T-helper 2 cell treated with Interferon-gamma antibody and Interleukin-4, amounts not matched to agents 5 μg/mL and 100 μg/mL, for 36 hours (primary cell): ENCODE measurements around the gene OXLD1.

Source experiments
- DNase-seq: peaks from one replicate; pipeline ENCODE4 v3.0.0; 2021; ENCODE audit warnings: low spot score
- H3K27ac Mint-ChIP-seq: one replicate; pipeline ENCODE4 v1.8.0; 2021; ENCODE audit warnings: mild to moderate bottlenecking, mixed read lengths
- H3K27me3 Mint-ChIP-seq: one replicate; pipeline ENCODE4 v1.8.0; 2021; ENCODE audit warnings: low read depth, mixed read lengths
- H3K36me3 Mint-ChIP-seq: one replicate; pipeline ENCODE4 v1.8.0; 2021; ENCODE audit warnings: low read depth, mixed read lengths
- H3K4me1 Mint-ChIP-seq: one replicate; pipeline ENCODE4 v1.8.0; 2021; ENCODE audit warnings: low read depth, mixed read lengths
- H3K4me3 Mint-ChIP-seq: one replicate; pipeline ENCODE4 v1.8.0; 2022; ENCODE audit warnings: mild to moderate bottlenecking, moderate library complexity, mixed read lengths
- H3K9me3 Mint-ChIP-seq: one replicate; pipeline ENCODE4 v1.8.0; 2021; ENCODE audit warnings: mixed read lengths

Gene OXLD1

DNA sequence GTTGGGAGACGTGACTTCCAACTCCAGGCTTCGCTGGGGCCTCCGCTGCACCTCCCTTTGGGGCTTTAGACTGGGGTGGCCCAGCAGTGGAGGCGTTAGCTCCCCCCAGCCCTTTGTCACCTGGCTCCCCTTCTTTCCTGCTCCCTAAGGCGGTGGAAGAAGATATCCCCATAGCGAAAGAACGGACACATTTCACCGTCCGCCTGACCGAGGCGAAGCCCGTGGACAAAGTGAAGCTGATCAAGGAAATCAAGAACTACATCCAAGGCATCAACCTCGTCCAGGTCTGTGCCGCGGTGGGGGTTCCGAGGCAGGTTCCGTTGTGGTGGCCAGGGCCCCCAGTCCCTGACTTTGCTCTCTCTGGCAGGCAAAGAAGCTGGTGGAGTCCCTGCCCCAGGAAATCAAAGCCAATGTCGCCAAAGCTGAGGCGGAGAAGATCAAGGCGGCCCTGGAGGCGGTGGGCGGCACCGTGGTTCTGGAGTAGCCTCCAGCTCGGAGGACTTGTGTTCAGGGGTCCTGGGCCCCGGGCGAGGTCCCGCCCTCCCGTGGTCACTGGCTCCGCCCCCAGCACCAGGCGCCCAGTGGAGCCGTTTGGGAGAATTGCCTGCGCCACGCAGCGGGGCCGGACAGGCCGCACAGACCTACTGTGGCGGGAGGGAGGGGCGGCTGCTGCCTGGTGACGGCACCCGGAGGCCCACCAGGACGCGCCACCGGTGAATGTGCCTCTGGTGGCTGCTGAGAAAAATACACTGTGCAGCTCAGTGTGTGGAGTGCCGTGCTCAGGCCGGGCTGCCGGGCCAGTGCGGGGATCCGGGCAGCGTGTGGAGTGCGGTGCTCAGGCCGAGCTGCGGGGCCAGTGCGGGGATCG, 40.6 kb upstream of the OXLD1 start:
- Mint-ChIP-seq H3K4me1 (peaks cover 15% of the 10 kb centered on the region), H3K27me3 (no peaks in the 10 kb centered on the region), H3K36me3 (peaks cover 28% of the 10 kb centered on the region), H3K4me3 (no peak overlapping the region), H3K9me3 (no peaks in the 10 kb centered on the region), H3K27ac (no peak overlapping the region)
- DNase-seq, result no peak

DNA sequence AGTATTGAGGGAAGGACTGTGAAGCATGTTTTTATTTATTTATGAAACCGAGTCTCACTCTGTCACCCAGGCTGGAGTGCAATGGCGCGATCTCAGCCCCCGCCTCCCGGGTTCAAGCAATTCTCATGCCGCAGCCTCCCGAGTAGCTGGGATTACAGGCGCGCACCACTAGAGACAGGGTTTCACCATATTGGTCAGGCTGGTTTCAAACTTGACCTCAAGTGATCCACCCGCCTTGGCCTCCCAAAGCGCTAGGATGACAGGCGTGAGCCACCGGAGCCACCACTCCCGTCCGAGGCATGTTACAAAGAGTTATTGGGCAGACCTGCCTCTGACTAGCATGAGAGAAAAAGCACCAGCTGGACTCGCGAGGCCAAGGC, 39.8 kb upstream of the OXLD1 start:
- Mint-ChIP-seq H3K27ac (no peak overlapping the region), H3K27me3 (no peaks in the 10 kb centered on the region), H3K4me3 (no peak overlapping the region), H3K36me3 (peaks cover 32% of the 10 kb centered on the region), H3K9me3 (no peaks in the 10 kb centered on the region), H3K4me1 (peaks cover 18% of the 10 kb centered on the region)
- no peak for DNase-seq

DNA sequence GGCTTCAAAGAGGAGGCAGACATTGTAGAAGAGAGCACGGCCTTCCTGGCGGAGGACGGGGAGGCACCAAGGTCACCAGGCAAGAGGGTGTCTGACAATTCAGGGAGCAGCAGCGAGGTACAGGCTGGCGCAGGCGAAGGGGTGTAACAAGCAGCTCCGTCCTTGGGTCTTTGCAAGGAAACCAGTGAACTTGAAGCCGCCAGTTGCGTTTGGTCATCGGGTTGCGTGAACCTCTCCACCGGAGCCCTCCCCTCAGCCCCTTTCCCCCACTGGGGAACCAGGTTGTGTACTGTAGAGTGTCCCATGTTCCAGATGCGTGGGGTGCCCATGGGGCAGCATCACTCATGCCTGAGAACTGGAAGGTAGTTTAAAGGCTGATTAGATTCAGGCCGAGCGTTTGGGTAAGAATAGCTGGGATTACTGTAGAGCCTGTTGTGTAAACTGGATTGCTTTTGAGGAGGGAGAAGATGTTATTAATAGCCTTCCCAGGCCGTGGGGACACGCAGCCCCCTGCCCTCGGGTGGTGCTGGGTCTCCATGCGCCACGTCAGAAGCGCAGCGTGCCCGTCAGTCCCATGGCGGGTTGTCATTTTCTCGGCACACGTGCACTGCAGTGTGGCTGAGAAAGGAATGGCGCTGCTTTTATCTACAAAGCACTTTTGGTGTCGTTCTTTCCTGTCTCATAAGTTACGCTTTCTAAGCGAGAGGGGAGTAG, 39.3 kb upstream of the OXLD1 start:
- no peak overlapping the region for H3K4me3 Mint-ChIP-seq
- DNase-seq, result no peak
- H3K27me3 Mint-ChIP-seq, result no peaks in the 10 kb centered on the region
- peaks cover 13% of the 10 kb centered on the region for H3K4me1 Mint-ChIP-seq
- H3K9me3 Mint-ChIP-seq, result no peaks in the 10 kb centered on the region
- H3K27ac Mint-ChIP-seq, result no peak overlapping the region
- H3K36me3 Mint-ChIP-seq, result peaks cover 37% of the 10 kb centered on the region

DNA sequence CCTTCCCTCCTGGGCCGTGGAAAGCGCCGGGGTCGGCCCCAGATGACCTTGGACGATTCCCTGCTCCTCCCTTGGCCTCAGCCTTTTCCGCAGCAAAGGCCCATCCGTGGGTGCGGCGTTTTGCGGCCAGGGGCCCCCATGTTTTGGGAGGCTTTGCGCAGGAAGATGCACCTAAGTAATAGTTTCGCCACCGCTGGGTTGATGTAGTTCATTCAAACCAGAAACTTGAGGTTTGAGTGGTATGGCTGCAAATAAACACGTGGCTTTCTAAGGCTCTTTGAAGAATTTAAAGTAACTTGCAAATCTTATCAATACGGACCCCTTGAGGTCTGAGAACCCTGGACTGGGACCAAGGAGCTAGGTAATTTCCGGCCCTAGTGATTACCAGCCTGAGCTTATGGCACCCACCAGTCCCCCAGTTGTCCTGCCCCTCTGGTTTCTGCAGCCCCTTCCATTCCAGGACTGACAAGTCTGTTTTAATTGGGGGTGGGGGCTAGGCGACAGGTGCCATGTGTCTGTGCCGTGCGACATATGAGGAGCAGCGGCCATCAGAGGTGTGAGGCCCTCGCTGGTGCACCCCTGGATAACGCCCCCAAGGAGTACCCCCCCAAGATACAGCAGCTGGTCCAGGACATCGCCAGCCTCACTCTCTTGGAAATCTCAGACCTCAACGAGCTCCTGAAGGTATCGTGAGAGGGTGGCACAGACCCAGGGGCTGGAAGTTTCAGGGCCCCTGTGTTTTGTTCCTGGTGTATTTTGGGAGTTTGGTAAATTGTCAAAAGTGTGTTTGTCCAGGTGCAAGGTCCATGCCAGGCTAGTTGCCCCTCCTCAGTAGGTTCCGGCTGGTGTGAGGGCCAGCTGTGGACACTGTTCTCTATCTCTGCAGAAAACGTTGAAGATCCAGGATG, 37.6 kb upstream of the OXLD1 start:
- Mint-ChIP-seq H3K27me3 (no peaks in the 10 kb centered on the region), H3K4me3 (peak overlapping the region; percentile 83), H3K27ac (peak overlapping the region; percentile 77), H3K9me3 (no peaks in the 10 kb centered on the region), H3K36me3 (peaks cover 39% of the 10 kb centered on the region), H3K4me1 (peaks cover 11% of the 10 kb centered on the region)
- DNase-seq, result no peak

DNA sequence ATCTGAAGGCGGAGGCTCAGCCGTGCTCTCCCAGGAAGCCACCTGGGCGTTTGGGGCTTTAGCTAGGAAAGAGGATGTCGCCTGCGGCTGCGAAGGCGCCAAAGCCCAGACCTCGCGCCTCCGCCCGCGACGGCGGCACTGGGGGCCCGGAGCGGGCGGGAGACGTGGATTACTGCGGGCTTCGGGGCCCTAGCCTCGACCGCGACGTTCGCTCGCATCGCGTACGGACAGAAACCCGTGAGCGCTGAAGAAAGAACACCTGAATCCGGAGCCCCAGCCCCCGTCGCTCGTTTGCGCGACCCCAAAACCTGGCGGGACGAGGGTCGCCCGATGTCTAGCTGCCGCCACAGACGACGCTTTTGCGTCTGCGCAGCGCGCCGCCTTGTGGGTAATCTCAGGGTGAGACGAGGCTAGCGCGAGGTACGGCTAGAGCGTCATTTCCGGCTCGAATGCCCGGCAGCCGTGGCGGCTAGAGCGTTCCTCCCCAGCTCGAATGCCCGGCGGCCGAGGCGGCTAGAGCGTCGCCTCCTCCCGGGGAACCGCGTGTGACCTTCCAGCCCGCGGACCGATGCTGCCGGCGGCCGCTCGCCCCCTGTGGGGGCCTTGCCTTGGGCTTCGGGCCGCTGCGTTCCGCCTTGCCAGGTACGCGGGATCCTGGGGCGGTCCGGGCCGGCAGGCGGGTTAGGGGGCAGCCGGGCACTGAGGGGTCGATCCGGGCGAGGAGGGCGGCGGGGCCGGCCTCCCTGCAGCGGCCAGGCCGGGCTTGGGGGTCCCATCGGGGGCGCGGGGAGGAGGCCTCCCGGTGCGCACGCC, 36.7 kb upstream of the OXLD1 start, which contains the start of gene MRPL12:
TSS of gene MRPL12 (plus strand) at position 434 of the 813 bp plus-strand sequence. CDS start at position 569, 135 bp downstream.
- Mint-ChIP-seq H3K4me1 (peaks cover 11% of the 10 kb centered on the region), H3K27me3 (no peaks in the 10 kb centered on the region), H3K4me3 (peak within 1 kb of the TSS; percentile 97), H3K36me3 (peaks cover 44% of the 10 kb centered on the region), H3K27ac (peak within 1 kb of the TSS; percentile 96), H3K9me3 (no peaks in the 10 kb centered on the region)
- DNase-seq, result peak; percentile 90

DNA sequence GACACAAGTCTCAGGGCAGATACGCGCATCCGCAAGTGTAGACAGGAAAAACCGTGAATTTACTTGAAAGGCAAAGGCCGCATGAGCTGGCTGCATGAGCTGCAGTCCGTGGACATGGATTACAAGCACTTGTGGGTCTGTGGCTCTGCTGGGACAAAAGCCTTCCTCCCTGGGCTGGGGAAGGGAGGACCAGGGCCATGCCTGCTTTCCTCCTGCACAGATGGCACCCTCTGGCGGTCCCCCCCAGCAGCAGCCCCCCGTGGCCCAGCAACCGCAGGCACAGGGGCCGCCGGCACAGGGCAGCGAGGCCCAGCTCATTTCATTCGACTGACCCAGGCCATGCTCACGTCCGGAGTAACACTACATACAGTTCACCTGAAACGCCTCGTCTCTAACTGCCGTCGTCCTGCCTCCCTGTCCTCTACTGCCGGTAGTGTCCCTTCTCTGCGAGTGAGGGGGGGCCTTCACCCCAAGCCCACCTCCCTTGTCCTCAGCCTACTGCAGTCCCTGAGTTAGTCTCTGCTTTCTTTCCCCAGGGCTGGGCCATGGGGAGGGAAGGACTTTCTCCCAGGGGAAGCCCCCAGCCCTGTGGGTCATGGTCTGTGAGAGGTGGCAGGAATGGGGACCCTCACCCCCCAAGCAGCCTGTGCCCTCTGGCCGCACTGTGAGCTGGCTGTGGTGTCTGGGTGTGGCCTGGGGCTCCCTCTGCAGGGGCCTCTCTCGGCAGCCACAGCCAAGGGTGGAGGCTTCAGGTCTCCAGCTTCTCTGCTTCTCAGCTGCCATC, 35.1 kb upstream of the OXLD1 start:
- Mint-ChIP-seq H3K4me1 (peaks cover 11% of the 10 kb centered on the region), H3K4me3 (peak overlapping the region; percentile 97), H3K27ac (peak overlapping the region; percentile 45), H3K36me3 (peaks cover 53% of the 10 kb centered on the region), H3K9me3 (no peaks in the 10 kb centered on the region), H3K27me3 (no peaks in the 10 kb centered on the region)
- no peak for DNase-seq

DNA sequence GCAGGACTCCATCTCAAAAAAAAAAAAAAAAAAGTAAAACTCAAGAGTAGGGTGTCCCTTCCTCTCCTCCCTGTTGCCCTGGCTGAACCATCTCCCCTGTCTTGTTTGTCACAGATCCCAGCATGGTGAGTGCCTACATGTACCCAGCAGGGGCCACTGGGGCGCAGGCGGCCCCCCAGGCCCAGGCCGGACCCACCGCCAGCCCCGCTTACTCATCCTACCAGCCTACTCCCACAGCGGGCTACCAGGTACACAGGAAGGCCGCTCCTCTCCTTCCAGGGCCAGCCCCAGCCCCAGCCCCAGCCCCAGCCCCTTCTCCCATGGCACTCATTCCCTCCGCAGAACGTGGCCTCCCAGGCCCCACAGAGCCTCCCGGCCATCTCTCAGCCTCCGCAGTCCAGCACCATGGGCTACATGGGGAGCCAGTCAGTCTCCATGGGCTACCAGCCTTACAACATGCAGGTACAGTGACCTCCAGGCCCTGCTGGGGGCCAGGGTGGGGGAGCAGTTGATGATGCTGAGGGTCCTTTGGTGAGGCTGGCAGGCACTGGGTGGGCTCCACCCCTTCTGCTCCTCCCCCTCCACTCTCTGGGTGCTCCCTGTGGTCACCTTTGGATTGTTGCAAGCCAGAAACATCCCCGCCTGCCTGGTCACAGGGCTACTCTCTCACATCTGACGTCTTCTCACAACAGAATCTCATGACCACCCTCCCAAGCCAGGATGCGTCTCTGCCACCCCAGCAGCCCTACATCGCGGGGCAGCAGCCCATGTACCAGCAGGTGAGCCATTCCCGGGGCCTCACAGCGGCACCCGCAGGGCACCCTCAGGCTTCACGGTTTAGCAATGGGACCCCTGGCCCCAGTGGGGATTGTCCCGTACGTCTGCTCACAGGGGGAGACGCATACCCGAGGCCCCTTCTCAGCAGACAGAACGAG, 34.2 kb upstream of the OXLD1 start:
- H3K36me3 Mint-ChIP-seq, result peaks cover 50% of the 10 kb centered on the region
- H3K9me3 Mint-ChIP-seq, result no peaks in the 10 kb centered on the region
- peak overlapping the region; percentile 48 for H3K4me3 Mint-ChIP-seq
- H3K4me1 Mint-ChIP-seq, result peaks cover 11% of the 10 kb centered on the region
- H3K27me3 Mint-ChIP-seq, result no peaks in the 10 kb centered on the region
- DNase-seq, result no peak
- H3K27ac Mint-ChIP-seq, result no peak overlapping the region

DNA sequence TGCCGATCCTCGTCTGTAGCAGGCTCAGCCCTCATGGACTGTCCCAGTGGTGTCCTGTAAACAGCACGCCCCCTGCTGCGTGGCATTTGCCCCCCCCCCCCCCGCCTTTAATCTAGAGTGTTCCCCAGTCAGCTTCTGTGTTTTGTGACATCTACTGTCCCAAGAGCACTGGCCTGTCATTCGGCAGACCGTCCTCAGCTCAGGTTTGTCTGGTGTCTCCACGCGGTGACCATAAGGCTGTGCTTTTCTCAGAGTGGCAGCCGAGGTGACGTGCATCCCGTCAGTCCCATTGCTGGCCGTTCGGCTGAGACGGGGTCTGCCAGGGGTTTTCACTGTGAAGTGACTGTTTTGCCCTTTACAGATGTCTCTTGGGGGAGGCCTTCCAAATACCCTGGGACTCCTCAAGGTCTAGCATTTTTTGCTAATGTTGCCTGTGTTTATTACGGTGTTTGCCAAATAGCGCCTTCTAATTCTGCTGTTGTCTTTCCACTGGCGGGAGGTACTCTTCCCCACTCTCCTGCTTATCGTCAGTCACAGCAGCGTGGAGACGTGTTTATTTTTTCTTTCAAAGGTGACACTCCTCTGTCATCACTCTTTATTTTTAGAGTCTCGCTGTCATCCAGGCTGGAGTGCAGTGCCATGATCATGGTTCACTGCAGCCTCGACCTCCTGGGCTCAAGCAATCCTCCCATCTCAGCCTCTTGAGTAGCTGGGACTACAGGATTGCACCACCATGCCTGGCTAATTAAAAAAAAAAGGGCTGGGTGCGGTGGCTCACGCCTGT, 31.0 kb upstream of the OXLD1 start:
- peaks cover 40% of the 10 kb centered on the region for H3K36me3 Mint-ChIP-seq

DNA sequence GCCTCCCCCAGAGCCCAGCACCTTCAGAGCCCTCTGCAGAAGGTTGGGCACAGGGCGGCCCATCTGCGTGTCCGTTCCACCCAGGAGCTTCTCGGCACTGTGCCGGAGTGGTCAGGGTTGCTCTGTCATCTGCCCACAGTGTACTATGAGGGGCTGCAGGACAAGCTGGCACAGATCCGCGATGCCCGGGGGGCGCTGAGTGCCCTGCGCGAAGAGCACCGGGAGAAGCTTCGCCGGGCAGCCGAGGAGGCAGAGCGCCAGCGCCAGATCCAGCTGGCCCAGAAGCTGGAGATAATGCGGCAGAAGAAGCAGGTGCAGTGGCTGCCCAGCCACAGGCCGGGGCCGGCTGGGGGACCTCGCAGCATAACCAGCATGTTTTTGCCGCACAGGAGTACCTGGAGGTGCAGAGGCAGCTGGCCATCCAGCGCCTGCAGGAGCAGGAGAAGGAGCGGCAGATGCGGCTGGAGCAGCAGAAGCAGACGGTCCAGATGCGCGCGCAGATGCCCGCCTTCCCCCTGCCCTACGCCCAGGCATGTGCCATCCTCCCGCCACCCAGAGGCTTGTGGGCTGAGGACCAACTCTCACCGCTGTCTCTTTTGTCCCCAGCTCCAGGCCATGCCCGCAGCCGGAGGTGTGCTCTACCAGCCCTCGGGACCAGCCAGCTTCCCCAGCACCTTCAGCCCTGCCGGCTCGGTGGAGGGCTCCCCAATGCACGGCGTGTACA, 30.0 kb upstream of the OXLD1 start:
- Mint-ChIP-seq H3K4me3 (no peak overlapping the region), H3K27me3 (no peaks in the 10 kb centered on the region), H3K36me3 (peaks cover 39% of the 10 kb centered on the region), H3K27ac (no peak overlapping the region), H3K4me1 (no peaks in the 10 kb centered on the region), H3K9me3 (no peaks in the 10 kb centered on the region)
- DNase-seq, result no peak

More for the DNA sequence above, 31.0 kb upstream of the OXLD1 start:
- Mint-ChIP-seq H3K27ac (no peak overlapping the region), H3K4me1 (peaks cover 6% of the 10 kb centered on the region), H3K27me3 (no peaks in the 10 kb centered on the region), H3K9me3 (no peaks in the 10 kb centered on the region), H3K4me3 (no peak overlapping the region)
- no peak for DNase-seq

DNA sequence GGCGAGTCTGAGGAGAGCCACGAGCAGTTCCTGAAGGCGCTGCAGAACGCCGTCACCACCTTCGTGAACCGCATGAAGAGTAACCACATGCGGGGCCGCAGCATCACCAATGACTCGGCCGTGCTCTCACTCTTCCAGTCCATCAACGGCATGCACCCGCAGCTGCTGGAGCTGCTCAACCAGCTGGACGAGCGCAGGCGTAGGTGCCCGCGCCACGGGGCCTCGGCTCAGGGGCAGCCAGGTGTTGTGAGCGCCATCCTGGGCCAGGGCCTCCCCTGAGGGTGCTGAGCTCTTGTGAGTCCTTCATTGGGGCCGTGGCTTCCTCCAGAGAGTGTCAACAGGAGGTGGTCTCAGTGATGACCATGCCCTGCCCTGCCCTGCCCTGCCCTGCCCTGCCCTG, 29.4 kb upstream of the OXLD1 start:
- no peaks in the 10 kb centered on the region for H3K4me1 Mint-ChIP-seq
- peaks cover 41% of the 10 kb centered on the region for H3K36me3 Mint-ChIP-seq
- H3K9me3 Mint-ChIP-seq, result no peaks in the 10 kb centered on the region

DNA sequence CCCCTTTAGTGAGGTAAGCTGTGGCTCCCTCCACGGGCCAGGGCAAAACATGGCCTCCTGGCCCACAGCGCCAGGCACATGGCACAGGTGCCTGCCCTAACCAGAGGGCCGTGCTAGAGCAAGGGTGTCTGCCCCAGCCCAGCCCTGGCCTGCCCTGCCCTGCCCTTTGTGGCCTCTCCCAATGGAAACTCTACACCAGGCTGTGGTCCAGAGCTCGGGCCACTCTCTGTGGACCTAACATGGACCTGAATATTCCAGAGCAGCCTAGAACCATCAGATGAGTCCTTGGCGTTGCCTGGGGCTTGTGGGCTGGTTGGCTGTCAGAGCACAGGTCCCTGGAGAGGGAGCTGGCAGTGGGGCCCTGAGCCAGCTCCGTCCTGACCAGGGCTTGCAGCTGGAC, 28.8 kb upstream of the OXLD1 start:
- H3K27me3 Mint-ChIP-seq, result no peaks in the 10 kb centered on the region
- H3K4me1 Mint-ChIP-seq, result no peaks in the 10 kb centered on the region
- H3K4me3 Mint-ChIP-seq, result no peak overlapping the region
- peaks cover 41% of the 10 kb centered on the region for H3K36me3 Mint-ChIP-seq
- H3K9me3 Mint-ChIP-seq, result no peaks in the 10 kb centered on the region
- no peak overlapping the region for H3K27ac Mint-ChIP-seq
- DNase-seq, result no peak

More for the DNA sequence above, 29.4 kb upstream of the OXLD1 start:
- Mint-ChIP-seq H3K27me3 (no peaks in the 10 kb centered on the region), H3K4me3 (no peak overlapping the region), H3K27ac (no peak overlapping the region)
- no peak for DNase-seq
